Gastrocnemius medialis (tissue), 4 donors: ENCODE measurements around the gene PTPRJ.

Experiments
- CTCF ChIP-seq, 5 experiments: fragments of 450-650 bp in 3 of 5; fragments of 200-600 bp in 2 of 5; sonication (generic) in 2 of 5; IDR thresholded peaks in 4 of 5; conservative IDR thresholded peaks in 1 of 5; 1 replicate in 4 of 5; 2 replicates in 1 of 5; pipeline ENCODE4 v1.5.1; 2016 to 2019; ENCODE audit warnings: antibody characterized with exemption in 5 of 5, mild to moderate bottlenecking in 3 of 5, moderate library complexity in 3 of 5
- POLR2A ChIP-seq, 2 donors: fragments of 450-650 bp; IDR thresholded peaks; one replicate each; pipeline ENCODE4 v1.6.1; 2017; ENCODE audit warnings: antibody characterized with exemption in 2 of 2, mild to moderate bottlenecking in 2 of 2, moderate library complexity in 2 of 2

DNA sequence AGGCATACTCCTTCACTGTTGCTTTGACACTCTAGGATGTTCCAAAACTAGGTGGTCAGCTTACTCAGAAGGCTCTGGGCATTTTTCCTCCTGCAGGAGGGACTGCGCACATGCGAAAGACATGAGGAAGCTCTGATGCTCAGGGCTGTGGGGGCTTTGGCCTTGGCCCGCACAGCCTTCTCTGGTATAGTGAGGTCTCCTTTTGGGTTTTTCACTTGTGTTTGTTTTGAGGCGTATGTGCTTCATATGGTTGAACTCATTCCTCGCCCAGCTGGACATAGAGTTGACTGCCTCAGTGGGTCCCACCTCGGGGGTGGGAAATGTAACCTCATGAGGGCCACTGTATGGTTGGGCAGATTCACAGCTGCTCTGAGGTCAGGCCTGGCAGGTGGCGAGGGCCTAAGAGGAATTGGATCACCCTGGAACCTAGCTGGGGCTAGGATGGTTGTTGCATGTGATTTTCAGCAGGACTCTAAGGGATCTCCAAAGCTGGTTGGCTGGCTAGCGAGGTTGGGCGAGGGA is 63.7 kb downstream of the PTPRJ start:
- TF ChIP-seq CTCF (IDR thresholded peaks at IDR 0.05 in 4 of 5, conservative IDR thresholded peaks at IDR 0.05 in 1 of 5) (no peak), POLR2A (IDR thresholded peaks at IDR 0.05) (no peak)
